ENCODE data around the gene PRKAR1B. TPM values are rescaled to one million over a fixed set of nuclear protein-coding genes. Genes with fewer than 3 reads are reported as not detected.

Gene PRKAR1B
- total RNA-seq, 2 experiments from 2014 or later, result 15.5 to 15.8 TPM

DNA sequence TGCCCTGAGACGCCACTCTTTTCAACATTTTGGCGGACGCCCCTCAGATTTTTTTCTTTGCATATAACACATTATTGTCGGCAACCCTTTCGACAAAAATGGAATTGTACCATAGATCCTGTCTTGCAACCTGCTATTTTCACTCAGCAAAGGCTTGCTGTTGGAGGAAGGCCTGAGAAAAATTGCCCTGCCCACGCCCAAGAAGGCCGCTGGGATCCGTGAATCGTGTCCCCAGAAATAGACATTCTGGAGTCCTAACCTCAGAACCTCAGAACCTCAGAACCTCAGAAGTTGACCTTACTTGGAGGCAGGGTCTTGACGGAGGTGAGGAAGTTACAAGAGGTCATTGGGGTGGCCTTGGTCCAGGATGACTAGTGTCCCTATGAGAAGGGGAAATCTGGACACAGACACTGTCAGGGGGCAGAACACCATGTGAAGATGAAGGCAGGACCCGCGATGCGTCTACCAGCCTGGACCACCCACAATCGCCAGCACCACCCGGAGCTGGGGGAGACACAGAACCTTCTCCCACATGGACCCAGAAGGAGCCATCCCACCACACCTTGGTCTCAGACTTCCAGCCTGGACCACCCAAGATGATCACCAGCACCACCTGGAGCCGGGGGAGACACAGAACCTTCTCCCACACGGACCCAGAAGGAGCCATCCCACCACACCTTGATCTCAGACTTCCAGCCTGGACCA, 19.6 kb downstream of the PRKAR1B start:
- Mint-ChIP-seq H3K27ac (no peak overlapping the region), H3K36me3 (ENCODE audit: low read depth) (peaks cover 24% of the 10 kb centered on the region), H3K27me3 (ENCODE audit: low read depth) (no peaks in the 10 kb centered on the region), H3K4me3 (no peak overlapping the region), H3K4me1 (ENCODE audit: low read depth) (peaks cover 8% of the 10 kb centered on the region), H3K9me3 (peaks cover 7% of the 10 kb centered on the region)
- CTCF ChIA-PET, result no interaction called here
- intact Hi-C loops (cut with micrococcal nuclease), result no loop called here
- no peak for DNase-seq

DNA sequence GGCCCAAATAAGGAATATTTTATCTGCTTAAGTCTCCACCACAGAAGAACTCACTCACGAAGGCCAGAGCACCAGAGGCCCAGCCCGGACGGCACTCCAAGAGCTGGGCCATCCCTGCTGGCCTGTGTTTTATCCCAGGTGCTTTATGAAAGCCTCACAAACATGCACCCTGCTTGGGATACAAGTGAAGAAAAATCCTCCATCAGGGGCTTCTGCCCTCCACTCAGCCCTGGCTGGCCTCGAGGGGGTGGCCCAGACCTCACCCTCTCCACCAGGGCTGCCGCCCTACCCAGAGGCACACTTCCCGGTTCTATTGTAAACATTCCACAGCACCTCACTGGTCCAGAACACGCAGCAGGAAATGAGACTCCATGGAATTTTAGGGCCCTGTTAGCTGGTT, 20.4 kb downstream of the PRKAR1B start:
- Mint-ChIP-seq H3K36me3 (ENCODE audit: low read depth) (peaks cover 25% of the 10 kb centered on the region), H3K4me1 (ENCODE audit: low read depth) (peaks cover 10% of the 10 kb centered on the region), H3K27me3 (ENCODE audit: low read depth) (no peaks in the 10 kb centered on the region), H3K4me3 (no peak overlapping the region), H3K27ac (no peak overlapping the region), H3K9me3 (peaks cover 7% of the 10 kb centered on the region)
- no peak for DNase-seq
- CTCF ChIA-PET, result no interaction called here
- intact Hi-C loops (cut with micrococcal nuclease), result no loop called here

DNA sequence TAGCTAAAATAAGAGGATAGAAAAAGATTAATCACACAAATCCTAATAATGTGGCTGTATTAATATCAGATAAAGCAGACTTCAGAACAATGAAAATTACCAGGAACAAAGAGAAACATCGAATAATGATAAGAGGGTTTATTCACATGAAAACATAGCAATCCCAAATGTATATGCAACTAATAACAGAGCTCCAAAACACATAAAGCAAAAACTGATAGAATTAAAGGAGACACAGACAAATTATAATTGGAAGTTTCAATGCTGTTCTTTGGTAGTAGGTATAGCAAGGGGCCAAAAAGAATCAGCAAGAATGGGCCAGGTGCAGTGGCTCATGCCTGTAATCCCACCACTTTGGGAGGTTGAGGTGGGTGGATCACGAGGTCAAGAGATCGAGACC, 24.0 kb downstream of the PRKAR1B start:
- H3K27ac Mint-ChIP-seq, result no peak overlapping the region
- peaks cover 7% of the 10 kb centered on the region for H3K9me3 Mint-ChIP-seq
- H3K4me3 Mint-ChIP-seq, result no peak overlapping the region
- CTCF ChIA-PET, result interaction anchor here (1.0 kb wide), 1 partner anchor 8 kb away, joined by 3 read pairs; no protein-coding TSS in a partner anchor
- H3K36me3 Mint-ChIP-seq (ENCODE audit: low read depth), result peaks cover 21% of the 10 kb centered on the region
- no peaks in the 10 kb centered on the region for H3K27me3 Mint-ChIP-seq (ENCODE audit: low read depth)
- no peak for DNase-seq
- H3K4me1 Mint-ChIP-seq (ENCODE audit: low read depth), result peaks cover 7% of the 10 kb centered on the region
- intact Hi-C loops (cut with micrococcal nuclease), result no loop called here

DNA sequence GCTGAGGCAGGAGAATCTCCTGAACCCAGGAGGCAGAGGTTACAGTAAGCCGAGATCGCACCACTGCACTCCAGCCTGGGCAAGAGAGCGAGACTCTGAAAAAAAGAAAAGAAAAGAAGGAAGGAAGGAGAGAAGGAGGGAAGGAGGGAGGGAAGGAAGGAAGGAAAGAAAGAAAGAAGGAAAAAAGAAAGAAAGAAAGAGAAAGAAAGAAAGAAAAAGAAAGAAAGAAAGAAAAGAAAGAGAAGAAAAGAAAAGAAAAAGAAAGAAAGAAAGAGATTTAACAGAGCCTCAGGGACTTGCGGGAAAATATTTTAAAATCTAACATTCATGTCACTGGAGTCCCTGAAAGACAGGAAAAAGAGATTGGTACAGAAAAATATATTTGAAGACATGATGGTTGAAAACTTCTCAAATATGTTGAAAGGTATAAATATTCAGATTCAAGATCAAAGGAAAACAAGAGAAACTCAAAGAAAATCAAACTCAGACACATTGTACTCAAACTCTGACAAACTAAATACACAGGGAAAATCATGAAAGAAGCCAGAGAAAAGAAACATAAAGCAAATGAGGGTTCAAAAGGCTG, 25.9 kb downstream of the PRKAR1B start:
- no peaks in the 10 kb centered on the region for H3K27me3 Mint-ChIP-seq (ENCODE audit: low read depth)
- CTCF ChIA-PET, result no interaction called here
- peaks cover 5% of the 10 kb centered on the region for H3K4me1 Mint-ChIP-seq (ENCODE audit: low read depth)
- H3K36me3 Mint-ChIP-seq (ENCODE audit: low read depth), result peaks cover 10% of the 10 kb centered on the region
- no peak overlapping the region for H3K4me3 Mint-ChIP-seq
- H3K9me3 Mint-ChIP-seq, result peaks cover 7% of the 10 kb centered on the region
- H3K27ac Mint-ChIP-seq, result no peak overlapping the region
- intact Hi-C loops (cut with micrococcal nuclease), result no loop called here
- DNase-seq, result no peak

DNA sequence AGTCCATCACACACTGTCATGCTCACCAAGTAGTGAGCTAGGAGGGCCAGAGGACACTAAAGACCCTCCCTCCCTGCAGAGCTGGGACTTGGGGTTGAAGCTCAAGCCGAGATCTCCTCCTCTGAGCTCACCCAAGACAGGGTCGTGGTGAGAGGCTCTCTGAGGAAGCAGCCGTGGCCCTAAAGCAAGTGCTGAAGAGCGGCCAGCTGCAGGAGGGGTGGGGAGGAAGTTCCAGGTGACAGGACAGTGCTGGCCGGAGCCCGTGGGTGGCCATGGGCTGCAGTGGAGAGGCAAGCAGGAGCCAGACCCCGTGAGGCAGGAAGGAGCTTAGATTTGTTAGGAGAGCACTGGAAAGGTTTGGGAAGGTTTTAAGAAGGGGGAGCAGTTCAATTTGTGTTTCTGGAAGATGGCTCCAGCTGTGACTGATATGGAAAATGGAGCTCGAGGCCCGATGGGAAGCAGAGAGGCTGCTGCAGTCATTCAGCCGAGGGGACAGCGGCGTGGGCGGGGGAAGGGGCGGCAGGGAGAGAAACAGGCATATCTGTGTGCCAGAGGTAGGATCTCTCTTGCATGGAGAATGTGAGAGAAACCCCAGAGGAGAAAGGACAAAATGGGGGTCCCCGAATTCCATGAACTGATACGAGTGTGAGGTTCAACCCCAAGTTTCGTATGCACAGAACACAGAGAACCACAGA, 27.5 kb downstream of the PRKAR1B start:
- Mint-ChIP-seq H3K9me3 (peaks cover 7% of the 10 kb centered on the region), H3K4me1 (ENCODE audit: low read depth) (peaks cover 5% of the 10 kb centered on the region), H3K36me3 (ENCODE audit: low read depth) (peaks cover 10% of the 10 kb centered on the region), H3K4me3 (no peak overlapping the region), H3K27ac (no peak overlapping the region), H3K27me3 (ENCODE audit: low read depth) (no peaks in the 10 kb centered on the region)
- CTCF ChIA-PET, result interaction anchor here (1.0 kb wide), 1 partner anchor 17 kb away, joined by 3 read pairs; no protein-coding TSS in a partner anchor
- intact Hi-C loops (cut with micrococcal nuclease), result no loop called here
- no peak for DNase-seq

DNA sequence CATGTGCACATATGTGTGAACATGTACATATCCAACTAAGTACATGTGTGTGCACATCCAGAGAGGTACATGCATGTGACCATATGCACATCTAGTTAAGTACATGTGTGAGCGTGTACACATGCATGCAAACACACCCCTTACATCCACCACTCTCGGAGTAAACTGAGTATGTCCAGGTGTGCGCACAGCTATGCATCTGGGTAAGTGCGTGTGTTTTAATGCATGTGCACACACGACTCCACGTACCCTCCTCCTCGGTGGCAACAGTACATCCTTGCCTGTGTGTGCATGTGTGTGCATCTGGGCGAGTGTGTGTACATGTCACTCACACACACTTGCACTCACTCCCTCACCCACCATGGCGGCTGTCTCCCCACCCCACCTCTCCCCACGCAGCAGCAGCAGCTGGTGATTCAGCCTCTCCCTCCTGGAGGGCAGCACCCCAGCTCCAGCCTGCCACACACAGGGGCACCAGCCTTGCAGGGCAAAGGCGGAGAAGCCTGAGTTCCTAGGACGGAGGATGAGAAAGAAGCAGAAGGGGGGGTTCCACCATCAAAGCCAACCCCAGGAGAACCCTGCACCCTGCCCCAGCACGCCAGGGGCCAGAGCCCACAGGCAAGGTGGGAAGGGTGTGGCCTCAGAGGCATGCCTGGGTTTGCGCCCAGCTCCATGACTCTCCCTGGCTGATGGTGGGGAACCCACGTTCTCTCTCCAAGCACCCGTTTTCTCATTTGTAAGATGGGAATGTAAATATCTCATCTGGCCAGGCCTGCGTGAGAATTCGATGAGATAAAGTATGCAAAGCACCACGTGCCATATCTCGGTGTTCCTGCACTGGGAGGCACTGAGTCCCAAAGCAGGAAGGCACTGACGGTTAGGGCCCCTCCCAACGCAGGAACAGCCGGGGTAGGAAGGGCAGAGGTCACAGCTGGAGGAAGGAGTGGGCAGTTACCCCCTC, 28.3 kb downstream of the PRKAR1B start:
- H3K4me3 Mint-ChIP-seq, result no peak overlapping the region
- peaks cover 5% of the 10 kb centered on the region for H3K4me1 Mint-ChIP-seq (ENCODE audit: low read depth)
- no peaks in the 10 kb centered on the region for H3K27me3 Mint-ChIP-seq (ENCODE audit: low read depth)
- peaks cover 7% of the 10 kb centered on the region for H3K9me3 Mint-ChIP-seq
- intact Hi-C loops (cut with micrococcal nuclease), result no loop called here
- no peak overlapping the region for H3K27ac Mint-ChIP-seq
- peaks cover 10% of the 10 kb centered on the region for H3K36me3 Mint-ChIP-seq (ENCODE audit: low read depth)
- CTCF ChIA-PET, result interaction anchor here (1.0 kb wide), 1 partner anchor 17 kb away, joined by 3 read pairs; no protein-coding TSS in a partner anchor
- no peak for DNase-seq

DNA sequence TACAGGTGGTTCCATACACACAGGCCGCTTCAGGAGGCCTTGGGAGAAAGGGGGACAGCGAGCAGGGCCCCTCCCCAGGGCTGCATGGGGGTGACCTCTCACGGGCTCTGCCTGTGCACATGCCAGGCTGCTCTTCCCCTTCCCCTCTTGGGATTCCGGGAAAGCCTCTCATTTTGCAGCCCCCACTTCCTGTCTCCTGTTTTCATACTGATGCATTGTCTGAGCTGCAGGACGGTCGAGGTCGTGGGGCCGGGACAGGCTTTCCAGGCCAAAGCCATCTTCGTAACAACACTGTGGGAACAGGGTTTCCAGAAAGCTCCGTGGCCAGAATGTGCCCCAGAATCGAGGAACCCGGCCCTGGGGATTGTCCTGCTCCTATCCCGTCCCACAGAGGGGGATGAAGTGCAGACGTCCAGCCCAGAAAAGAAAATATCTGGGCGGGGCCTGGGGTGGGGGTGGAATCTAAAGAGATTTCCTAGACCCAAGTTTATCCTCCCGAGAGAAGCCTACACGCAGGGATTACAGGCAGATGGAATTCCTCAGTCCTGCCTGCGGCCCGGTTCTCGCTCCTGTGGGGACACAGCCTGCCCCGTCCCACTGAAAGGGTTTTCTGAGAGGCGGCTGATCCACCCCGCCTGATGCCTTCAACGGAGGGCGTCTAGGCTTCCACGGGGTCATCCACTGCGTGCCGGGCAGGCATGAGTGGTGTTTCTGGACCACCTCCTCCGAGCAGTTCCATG, 30.1 kb downstream of the PRKAR1B start:
- no peaks in the 10 kb centered on the region for H3K27me3 Mint-ChIP-seq (ENCODE audit: low read depth)
- CTCF ChIA-PET, result no interaction called here

DNA sequence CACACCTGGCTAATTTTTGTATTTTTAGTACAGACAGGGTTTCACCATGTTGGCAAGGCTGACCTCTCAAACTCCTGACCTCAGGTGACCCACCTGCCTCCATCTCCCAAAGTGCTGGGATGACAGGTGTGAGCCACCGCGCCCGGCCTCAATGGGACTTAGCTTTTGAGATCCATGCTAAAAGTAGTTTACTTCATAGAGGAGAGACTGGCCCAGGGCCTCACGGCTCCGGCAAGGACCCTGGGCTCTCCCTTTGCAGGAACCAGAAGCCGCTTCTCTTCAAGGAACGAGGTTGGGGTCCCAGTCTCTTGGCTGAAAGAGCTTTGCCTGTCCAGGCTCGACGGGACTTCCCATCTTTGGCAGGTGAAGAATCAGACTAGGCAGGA, 30.7 kb downstream of the PRKAR1B start:
- no peak overlapping the region for H3K27ac Mint-ChIP-seq
- H3K4me3 Mint-ChIP-seq, result no peak overlapping the region
- no peak for DNase-seq
- no peaks in the 10 kb centered on the region for H3K27me3 Mint-ChIP-seq (ENCODE audit: low read depth)
- H3K9me3 Mint-ChIP-seq, result no peaks in the 10 kb centered on the region
- H3K4me1 Mint-ChIP-seq (ENCODE audit: low read depth), result peaks cover 1% of the 10 kb centered on the region
- H3K36me3 Mint-ChIP-seq (ENCODE audit: low read depth), result peaks cover 16% of the 10 kb centered on the region
- CTCF ChIA-PET, result no interaction called here
- intact Hi-C loops (cut with micrococcal nuclease), result no loop called here

More for the DNA sequence above, 30.1 kb downstream of the PRKAR1B start:
- Mint-ChIP-seq H3K9me3 (no peaks in the 10 kb centered on the region), H3K4me1 (ENCODE audit: low read depth) (peaks cover 5% of the 10 kb centered on the region), H3K4me3 (no peak overlapping the region), H3K36me3 (ENCODE audit: low read depth) (peaks cover 12% of the 10 kb centered on the region), H3K27ac (no peak overlapping the region)
- intact Hi-C loops (cut with micrococcal nuclease), result no loop called here
- no peak for DNase-seq

DNA sequence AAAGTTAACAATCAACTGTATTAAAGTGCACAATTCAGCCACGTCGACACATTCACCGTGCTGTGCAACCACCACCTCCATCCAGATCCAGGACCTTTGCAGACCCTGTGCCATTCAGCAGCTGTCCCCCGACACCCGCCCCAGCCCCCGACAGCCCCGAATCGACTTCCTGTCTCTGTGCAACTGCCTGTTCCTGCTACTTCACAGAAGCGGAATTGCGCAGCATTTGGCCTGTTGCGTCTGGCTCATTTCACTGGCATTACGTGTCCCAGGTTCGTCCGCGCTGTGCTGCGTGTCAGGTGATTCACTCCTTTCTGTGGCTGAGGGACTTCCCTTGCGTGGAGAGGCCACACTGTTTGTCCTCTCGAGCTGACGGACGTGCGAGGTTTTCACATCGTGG, 33.8 kb downstream of the PRKAR1B start:
- CTCF ChIA-PET, result no interaction called here

DNA sequence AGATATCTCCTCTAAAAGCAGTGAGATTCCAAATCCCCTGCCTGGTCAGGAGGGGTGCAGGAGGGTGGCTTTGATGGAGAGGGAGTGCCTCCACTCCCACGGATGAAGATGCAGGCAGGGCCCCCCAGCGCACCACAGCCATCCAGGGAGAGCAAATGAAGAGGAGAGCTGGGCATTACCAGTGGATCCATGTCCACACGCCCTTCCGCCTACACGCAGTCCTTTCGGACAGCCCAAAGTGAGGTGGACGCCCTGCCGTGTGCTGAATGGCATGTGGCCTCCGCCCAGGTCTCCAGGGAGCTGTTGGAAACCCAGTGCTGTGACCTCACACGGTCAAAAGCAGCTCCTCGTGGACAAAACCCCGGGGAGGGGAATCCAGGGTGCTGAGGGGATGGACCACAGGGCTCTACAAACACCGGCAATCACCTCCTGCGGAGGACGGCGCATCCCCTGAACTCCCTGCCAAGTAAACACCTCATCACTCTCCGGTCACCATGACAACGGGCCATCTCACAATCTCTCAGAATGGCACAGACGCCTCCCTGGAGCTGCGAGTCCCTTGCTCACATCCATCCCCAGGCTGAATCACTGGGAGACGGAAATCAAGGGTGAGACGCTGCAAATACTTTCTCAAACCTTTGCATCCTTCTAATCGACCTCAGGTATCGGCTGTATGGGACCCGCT, 35.6 kb downstream of the PRKAR1B start:
- H3K36me3 Mint-ChIP-seq (ENCODE audit: low read depth), result peaks cover 50% of the 10 kb centered on the region
- DNase-seq, result no peak
- CTCF ChIA-PET, result interaction anchor here (0.6 kb wide), 1 partner anchor 21 kb away, joined by 3 read pairs; no protein-coding TSS in a partner anchor
- H3K27ac Mint-ChIP-seq, result no peak overlapping the region
- H3K4me1 Mint-ChIP-seq (ENCODE audit: low read depth), result no peaks in the 10 kb centered on the region
- H3K9me3 Mint-ChIP-seq, result peaks cover 13% of the 10 kb centered on the region
- intact Hi-C loops (cut with micrococcal nuclease), result no loop called here
- H3K4me3 Mint-ChIP-seq, result no peak overlapping the region
- H3K27me3 Mint-ChIP-seq (ENCODE audit: low read depth), result no peaks in the 10 kb centered on the region

More for the DNA sequence above, 33.8 kb downstream of the PRKAR1B start:
- Mint-ChIP-seq H3K36me3 (ENCODE audit: low read depth) (peaks cover 35% of the 10 kb centered on the region), H3K27me3 (ENCODE audit: low read depth) (no peaks in the 10 kb centered on the region), H3K9me3 (peaks cover 6% of the 10 kb centered on the region), H3K4me1 (ENCODE audit: low read depth) (no peaks in the 10 kb centered on the region), H3K4me3 (no peak overlapping the region), H3K27ac (no peak overlapping the region)
- DNase-seq, result no peak
- intact Hi-C loops (cut with micrococcal nuclease), result no loop called here

Data from activated naive CD4-positive, alpha-beta T cell treated with anti-CD3 and anti-CD28 coated beads for 36 hours (primary cell).